ENCODE measurements around the gene ZFP36L1. TPM values are rescaled to one million over a fixed set of nuclear protein-coding genes. Genes with fewer than 3 reads are reported as not detected.

The ZFP36L1 gene
- total RNA-seq, 1 donor from 2014 or later, result 42.9 TPM

DNA sequence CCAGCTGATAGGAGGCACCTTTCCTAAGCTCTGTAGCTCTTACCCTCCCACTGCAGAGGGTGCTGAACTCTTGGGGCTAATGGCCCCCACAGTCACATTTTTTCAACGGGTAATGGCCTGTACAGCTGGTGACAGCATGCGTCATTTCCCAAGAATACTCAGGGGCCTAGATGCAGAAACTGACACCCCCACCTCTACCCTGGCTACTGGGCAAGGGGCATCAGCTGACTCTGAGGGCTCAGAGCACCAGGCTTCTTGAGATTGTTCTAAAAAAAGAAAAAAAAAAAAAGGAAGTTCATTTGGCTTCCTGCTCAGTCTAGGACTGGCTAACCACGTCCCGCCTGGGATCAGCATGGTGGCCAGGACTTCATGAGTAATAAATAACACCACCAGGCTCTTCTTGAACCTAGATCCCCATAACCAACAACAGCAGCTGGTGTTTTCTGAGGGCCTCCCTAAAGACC is 35.2 kb downstream of the ZFP36L1 start:
- Histone ChIP-seq H3K4me3 (no peak overlapping the region), H2AFZ (replicated peaks) (no peak overlapping the region)
- no peak overlapping the region for H3K27ac Mint-ChIP-seq

DNA sequence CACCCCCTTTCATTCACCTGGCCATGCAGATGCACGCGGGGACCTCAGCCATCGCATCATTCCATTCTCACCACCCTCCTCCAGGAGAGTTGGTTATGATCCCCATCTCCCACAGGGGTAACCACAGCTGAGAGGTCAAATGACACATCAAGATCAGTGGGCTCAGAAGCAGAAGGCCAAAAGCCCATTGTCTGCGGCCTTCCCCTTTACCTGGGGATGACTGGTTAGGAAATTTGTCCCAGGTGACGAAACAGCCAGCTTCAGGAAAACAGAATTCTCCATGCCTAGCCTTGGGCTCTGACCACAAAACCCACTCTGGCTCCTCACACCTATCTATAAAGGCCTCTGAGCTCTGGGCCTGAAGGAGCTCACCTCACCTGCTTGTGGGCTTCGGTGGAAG is 36.1 kb downstream of the ZFP36L1 start:
- DNase-seq (ENCODE audit: low spot score), result no peak
- Histone ChIP-seq H3F3A (ENCODE audit: low read depth) (no peaks in the 10 kb centered on the region), H3K4me3 (no peak overlapping the region), H3K9ac (no peak overlapping the region), H3K27me3 (no peaks in the 10 kb centered on the region), H3K4me2 (no peak overlapping the region), H3K9me3 (ENCODE audit: low read depth) (no peaks in the 10 kb centered on the region), H3K4me1 (no peaks in the 10 kb centered on the region), H2AFZ (replicated peaks) (no peak overlapping the region), H4K20me1 (ENCODE audit: low read depth) (no peaks in the 10 kb centered on the region), H3K79me2 (ENCODE audit: low read depth) (no peaks in the 10 kb centered on the region), H3K27ac (no peak overlapping the region), H3K36me3 (no peaks in the 10 kb centered on the region)
- Mint-ChIP-seq H3K27ac (peak overlapping the region; percentile 69), H3K4me3 (no peak overlapping the region), H3K27me3 (ENCODE audit: insufficient read depth, low read depth) (peaks cover 6% of the 10 kb centered on the region), H3K36me3 (no peaks in the 10 kb centered on the region), H3K9me3 (no peaks in the 10 kb centered on the region), H3K4me1 (peaks cover 43% of the 10 kb centered on the region)
- TF ChIP-seq, protein P1, sequence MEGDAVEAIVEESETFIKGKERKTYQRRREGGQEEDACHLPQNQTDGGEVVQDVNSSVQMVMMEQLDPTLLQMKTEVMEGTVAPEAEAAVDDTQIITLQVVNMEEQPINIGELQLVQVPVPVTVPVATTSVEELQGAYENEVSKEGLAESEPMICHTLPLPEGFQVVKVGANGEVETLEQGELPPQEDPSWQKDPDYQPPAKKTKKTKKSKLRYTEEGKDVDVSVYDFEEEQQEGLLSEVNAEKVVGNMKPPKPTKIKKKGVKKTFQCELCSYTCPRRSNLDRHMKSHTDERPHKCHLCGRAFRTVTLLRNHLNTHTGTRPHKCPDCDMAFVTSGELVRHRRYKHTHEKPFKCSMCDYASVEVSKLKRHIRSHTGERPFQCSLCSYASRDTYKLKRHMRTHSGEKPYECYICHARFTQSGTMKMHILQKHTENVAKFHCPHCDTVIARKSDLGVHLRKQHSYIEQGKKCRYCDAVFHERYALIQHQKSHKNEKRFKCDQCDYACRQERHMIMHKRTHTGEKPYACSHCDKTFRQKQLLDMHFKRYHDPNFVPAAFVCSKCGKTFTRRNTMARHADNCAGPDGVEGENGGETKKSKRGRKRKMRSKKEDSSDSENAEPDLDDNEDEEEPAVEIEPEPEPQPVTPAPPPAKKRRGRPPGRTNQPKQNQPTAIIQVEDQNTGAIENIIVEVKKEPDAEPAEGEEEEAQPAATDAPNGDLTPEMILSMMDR (IDR thresholded peaks at IDR 0.05), result no peak
- no peak for TF ChIP-seq EZH2 (IDR thresholded peaks at IDR 0.05)
- no peak for TF ChIP-seq EZH2phosphoT487 (IDR thresholded peaks at IDR 0.05)

More for the DNA sequence above, 35.2 kb downstream of the ZFP36L1 start:
- H3K4me3 Mint-ChIP-seq, result no peak overlapping the region
- Histone ChIP-seq H3K79me2 (ENCODE audit: low read depth) (no peaks in the 10 kb centered on the region), H4K20me1 (ENCODE audit: low read depth) (no peaks in the 10 kb centered on the region), H3K27me3 (no peaks in the 10 kb centered on the region), H3F3A (ENCODE audit: low read depth) (no peaks in the 10 kb centered on the region), H3K36me3 (no peaks in the 10 kb centered on the region), H3K9ac (no peak overlapping the region), H3K9me3 (ENCODE audit: low read depth) (no peaks in the 10 kb centered on the region), H3K27ac (no peak overlapping the region), H3K4me1 (peaks cover 2% of the 10 kb centered on the region), H3K4me2 (no peak overlapping the region)
- no peak for DNase-seq (ENCODE audit: low spot score)
- H3K27me3 Mint-ChIP-seq (ENCODE audit: insufficient read depth, low read depth), result peaks cover 6% of the 10 kb centered on the region
- TF ChIP-seq EZH2 (IDR thresholded peaks at IDR 0.05), result no peak
- TF ChIP-seq EZH2phosphoT487 (IDR thresholded peaks at IDR 0.05), result no peak
- TF ChIP-seq, protein P1 (IDR thresholded peaks at IDR 0.05), result no peak
- H3K36me3 Mint-ChIP-seq, result no peaks in the 10 kb centered on the region
- no peaks in the 10 kb centered on the region for H3K9me3 Mint-ChIP-seq
- peaks cover 42% of the 10 kb centered on the region for H3K4me1 Mint-ChIP-seq

DNA sequence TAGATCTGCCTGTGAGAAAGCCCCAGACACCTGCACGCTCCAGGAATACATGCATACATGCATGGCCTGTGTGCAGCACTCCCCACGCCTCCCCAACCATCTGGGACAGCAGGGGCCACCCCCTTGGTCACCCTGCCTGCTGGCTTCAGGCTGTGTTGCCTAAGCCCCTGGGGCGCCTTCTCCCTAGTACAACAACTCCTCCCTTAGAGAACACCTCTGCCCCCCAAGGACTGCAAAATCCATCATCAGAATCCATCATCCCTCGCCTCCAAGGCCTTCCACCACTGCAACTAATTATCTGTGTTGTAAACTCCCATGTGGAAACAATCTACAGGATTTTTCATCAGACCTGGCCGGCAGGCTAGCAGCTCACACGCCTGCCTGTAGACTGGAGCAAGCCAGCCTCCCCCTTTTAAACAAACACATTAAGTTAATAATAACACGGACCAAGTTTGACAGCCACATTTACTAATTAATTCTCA is 36.8 kb downstream of the ZFP36L1 start:
- Histone ChIP-seq H2AFZ (replicated peaks) (no peak overlapping the region), H3K4me3 (no peak overlapping the region), H4K20me1 (ENCODE audit: low read depth) (no peaks in the 10 kb centered on the region), H3K9ac (no peak overlapping the region), H3K4me1 (no peaks in the 10 kb centered on the region), H3K36me3 (no peaks in the 10 kb centered on the region), H3K79me2 (ENCODE audit: low read depth) (no peaks in the 10 kb centered on the region), H3K4me2 (no peak overlapping the region), H3K27ac (no peak overlapping the region), H3K9me3 (ENCODE audit: low read depth) (no peaks in the 10 kb centered on the region), H3F3A (ENCODE audit: low read depth) (no peaks in the 10 kb centered on the region), H3K27me3 (no peaks in the 10 kb centered on the region)
- DNase-seq (ENCODE audit: low spot score), result no peak
- TF ChIP-seq, protein P1 (IDR thresholded peaks at IDR 0.05), result no peak
- Mint-ChIP-seq H3K27me3 (ENCODE audit: insufficient read depth, low read depth) (peaks cover 6% of the 10 kb centered on the region), H3K9me3 (no peaks in the 10 kb centered on the region), H3K36me3 (no peaks in the 10 kb centered on the region), H3K4me1 (peaks cover 43% of the 10 kb centered on the region), H3K4me3 (no peak overlapping the region), H3K27ac (peak overlapping the region; percentile 9)
